DMS 273 treated with DMSO at 0.1 percent for 48 hours (cell line): Measurements from ENCODE around the gene GPR17.

Source experiments
- DNase-seq: peaks from one replicate; lab custom pipeline; 2025; lab: John Stamatoyannopoulos, UW

The GPR17 gene

DNA sequence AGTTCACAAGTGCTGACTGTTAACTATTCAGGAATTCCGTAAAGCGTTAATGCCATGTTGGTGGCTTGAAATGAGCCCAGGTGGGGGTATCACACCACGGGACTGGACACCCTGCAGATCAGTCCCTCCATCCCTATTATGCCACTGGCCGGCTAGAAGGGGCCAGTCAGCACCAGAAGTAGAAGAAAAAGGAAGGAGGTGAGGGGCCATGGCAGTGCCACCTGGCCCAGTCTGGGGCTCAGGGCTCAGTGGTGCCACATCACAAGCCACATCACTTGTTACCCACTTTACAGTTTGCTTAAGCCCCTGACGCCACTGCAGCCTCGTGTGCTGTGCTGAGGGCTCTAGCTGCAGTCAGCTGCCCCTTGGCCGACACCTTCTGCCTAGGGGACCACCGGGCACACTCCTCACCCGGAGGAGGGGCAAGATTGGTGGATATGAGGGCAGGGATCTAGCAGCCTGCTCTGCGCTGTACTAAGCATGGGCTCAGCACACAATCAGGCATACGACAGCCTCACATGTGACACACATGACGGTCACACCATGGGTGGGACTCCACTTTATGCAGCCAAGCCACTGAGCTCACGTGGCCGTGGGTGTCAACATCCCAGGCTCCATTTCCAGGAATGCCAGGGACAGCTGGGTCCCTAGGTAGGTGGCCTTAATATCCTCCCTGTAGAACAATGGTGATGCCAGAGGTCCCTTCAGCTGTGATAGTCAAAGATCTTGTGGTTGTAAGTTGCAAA is 25.8 kb downstream of the GPR17 start:
- DNase-seq, result no peak

GRCh38 chr2:127672341-127673224 is 26.6 kb downstream of the GPR17 start:
- no peak for DNase-seq

GRCh38 chr2:127673291-127674069 is 27.5 kb downstream of the GPR17 start:
- no peak for DNase-seq

- DNase-seq, result no peak
Measured at GRCh38 chr2:127674241-127675209, 28.6 kb downstream of the GPR17 start.

DNA sequence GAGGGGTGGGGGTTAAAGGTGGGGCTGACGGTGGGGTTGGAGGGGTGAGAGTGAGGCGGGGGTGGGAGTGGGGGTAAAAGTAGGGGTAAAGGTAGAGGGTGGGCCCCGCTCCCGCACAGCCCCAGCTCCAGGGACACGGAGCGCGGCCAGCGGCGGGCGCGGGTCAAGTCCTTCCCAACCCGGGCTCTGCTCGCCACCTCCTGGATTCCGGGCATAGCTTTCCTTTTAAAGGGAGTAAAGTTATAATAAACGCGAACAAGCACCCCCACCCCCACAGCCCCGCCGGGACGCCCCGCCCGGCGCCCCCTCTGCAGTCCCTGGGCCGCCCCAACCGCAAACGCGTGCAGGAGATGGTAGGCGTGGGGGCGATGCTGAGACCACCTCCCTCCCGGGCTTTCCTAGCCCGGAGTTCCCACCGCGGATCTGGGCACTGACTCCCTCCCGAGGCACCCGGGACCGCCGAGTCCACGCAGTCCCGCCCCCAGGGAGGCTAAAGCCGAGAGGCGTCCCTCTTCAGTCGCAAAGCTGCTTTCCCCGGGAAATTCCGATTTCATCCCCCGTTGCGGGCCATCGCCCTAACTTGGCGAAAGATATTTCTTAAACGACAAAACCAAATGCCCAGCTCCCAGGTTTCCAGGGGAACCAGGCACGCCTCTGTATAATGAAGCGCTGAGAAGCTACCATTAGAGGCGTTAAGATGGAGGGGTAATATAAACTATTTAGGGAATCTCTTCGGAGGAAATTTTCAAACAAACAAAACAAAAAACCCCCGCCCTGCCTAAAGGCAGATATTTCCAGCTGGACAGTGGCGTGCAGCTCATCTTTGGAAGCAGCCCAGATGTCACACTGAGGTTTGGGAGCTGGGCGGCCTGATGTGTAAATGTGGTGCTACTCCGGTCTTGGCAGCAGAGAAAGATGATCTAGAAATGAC is 29.6 kb downstream of the GPR17 start, which contains the start of gene LIMS2:
LIMS2 (minus strand) TSS at position 200 of the 931 bp plus-strand sequence. CDS start 506 bp downstream, outside the sequence.
- DNase-seq, result no peak

GRCh38 chr2:127676906-127677305 is 31.0 kb downstream of the GPR17 start:
- DNase-seq, result no peak

GRCh38 chr2:127678531-127678930 is 32.6 kb downstream of the GPR17 start:
- no peak for DNase-seq

- no peak for DNase-seq
Measured at GRCh38 chr2:127678991-127679390, 33.0 kb downstream of the GPR17 start.

GRCh38 chr2:127679680-127680361 is 33.9 kb downstream of the GPR17 start:
- DNase-seq, result no peak

GRCh38 chr2:127680706-127681287 is 34.8 kb downstream of the GPR17 start:
- DNase-seq, result no peak

GRCh38 chr2:127681288-127681804 is 35.4 kb downstream of the GPR17 start:
- no peak for DNase-seq

GRCh38 chr2:127681976-127682857 is 36.3 kb downstream of the GPR17 start:
- DNase-seq, result no peak

DNA sequence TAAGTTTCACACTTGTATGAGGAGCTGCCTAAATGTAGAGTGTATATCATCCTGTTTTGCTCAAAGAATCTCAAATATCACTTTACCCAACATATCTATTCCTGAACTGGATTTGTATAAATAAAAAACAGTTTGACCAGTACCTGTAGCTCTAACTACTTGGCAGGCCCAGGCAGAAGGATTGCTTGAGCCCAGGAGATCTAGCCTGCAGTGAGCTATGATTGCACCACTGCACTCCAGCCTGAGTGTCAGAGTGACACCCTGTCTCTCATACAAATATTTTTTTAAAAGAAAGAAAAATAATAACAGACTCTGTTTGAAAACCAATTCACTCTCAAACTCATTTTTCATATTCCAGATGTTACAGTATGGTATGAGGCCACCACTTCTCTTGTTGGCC is 37.1 kb downstream of the GPR17 start:
- no peak for DNase-seq

GRCh38 chr2:127683757-127684156 is 37.8 kb downstream of the GPR17 start:
- no peak for DNase-seq

DNA sequence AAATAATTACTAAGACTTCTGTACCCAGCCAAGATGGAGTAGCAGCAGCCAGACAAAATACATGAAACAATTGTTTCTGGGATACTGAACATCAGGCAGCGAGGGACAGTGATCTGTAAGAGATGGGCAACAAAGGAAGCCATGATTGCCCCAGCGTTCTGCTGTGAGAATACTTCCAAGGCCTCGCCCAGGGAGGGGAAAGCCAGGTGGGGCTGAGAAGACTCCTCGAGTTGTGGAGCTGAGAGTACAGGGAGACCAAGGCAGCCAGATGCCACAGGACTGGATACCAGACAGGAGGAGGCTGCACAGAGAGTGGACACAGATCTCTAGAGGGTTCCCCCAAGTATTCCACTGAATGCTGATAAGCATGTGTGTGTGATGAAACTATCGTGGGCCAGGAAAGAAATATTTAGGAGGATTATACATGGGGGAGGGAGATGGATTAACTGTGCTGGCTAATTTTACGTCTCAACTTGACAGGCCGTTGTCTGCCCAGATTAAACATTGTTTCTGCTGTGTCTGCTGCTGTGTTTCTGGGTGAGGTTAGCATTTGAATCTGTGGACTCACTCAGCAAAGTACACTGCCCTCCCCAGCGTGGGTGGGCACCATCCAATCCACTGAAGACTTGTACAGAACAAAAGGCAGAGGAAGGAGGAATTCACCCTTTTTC is 39.6 kb downstream of the GPR17 start:
- DNase-seq, result no peak

GRCh38 chr2:127688405-127688804 is 42.5 kb downstream of the GPR17 start:
- DNase-seq, result no peak

DNA sequence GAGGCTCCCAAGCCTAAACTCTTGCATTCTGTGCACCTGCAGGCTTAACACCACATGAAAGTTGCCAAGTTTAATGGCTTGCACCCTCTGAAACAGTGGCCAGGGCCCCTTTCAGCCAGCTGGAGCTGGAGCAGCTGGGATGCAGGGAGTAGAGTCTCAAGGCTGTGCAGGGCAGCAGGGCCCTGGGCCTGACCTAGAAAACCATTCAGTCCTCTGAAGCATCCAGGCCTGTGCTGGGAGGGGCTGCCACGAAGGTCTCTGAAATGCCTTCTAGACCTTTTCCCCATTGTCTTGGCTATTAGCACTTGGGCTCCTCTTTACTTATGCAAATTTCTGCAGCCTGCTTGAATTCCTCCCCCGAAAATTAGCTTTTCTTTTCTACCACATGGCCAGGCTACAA is 44.7 kb downstream of the GPR17 start:
- no peak for DNase-seq
